GM12878 (cell line): ENCODE data around the gene ZNF581.

ENCODE experiments used
- EZH2 ChIP-seq: IDR thresholded peaks from 2 replicates; pipeline ENCODE4 v1.6.1; 2012; ENCODE audit warnings: low read depth, mild to moderate bottlenecking, control low read depth, inconsistent platforms, low read length, borderline replicate concordance; ENCODE audit not compliant: control insufficient read depth
- IKZF1 ChIP-seq: fragments of 450-650 bp; conservative IDR thresholded peaks from 2 replicates; pipeline ENCODE4 v1.6.1; 2017; ENCODE audit warnings: antibody characterized with exemption, mild to moderate bottlenecking
- KLF5 ChIP-seq: fragments of 450-650 bp; IDR thresholded peaks from 2 replicates; pipeline ENCODE4 v1.6.1; 2014; ENCODE audit warnings: mild to moderate bottlenecking; ENCODE audit not compliant: partially characterized antibody
- RFX5 ChIP-seq: IDR thresholded peaks from 2 replicates; pipeline ENCODE4 v1.6.1; 2011; ENCODE audit warnings: low read depth, low read length, improper control_type of control experiment
- ZNF384 ChIP-seq: IDR thresholded peaks from 2 replicates; pipeline ENCODE4 v1.6.1; 2012; ENCODE audit warnings: low read depth, mild to moderate bottlenecking, low read length, improper control_type of control experiment, borderline replicate concordance

GRCh38 chr19:55626350-55626749 is 17.1 kb upstream of the ZNF581 start:
- peak; percentile 81 for TF ChIP-seq IKZF1
- no peak for TF ChIP-seq KLF5
- no peak for TF ChIP-seq ZNF384
- no peak for TF ChIP-seq EZH2
- no peak for TF ChIP-seq RFX5
